ENCODE measurements around the gene OBSL1.

Gene OBSL1

GRCh38 chr2:219523031-219523671 is 48.2 kb downstream of the OBSL1 start:
- no peaks in the 10 kb centered on the region for H3K9me3 ChIP-seq (ENCODE audit: severe bottlenecking)
- ATAC-seq (ENCODE audit: low read depth): no peak
- no peaks in the 10 kb centered on the region for H3K36me3 ChIP-seq (ENCODE audit: low read depth)
- DNase-seq (ENCODE audit: low spot score): no peak
- H3K27me3 ChIP-seq (ENCODE audit: insufficient read depth, poor library complexity, severe bottlenecking): peaks cover 9% of the 10 kb centered on the region
- no peak overlapping the region for H3K27ac ChIP-seq (ENCODE audit: poor library complexity, severe bottlenecking)
- no peak overlapping the region for H3K4me3 ChIP-seq (ENCODE audit: severe bottlenecking)
- no peak for TF ChIP-seq CTCF (IDR thresholded peaks at IDR 0.05; ENCODE audit: poor library complexity, severe bottlenecking)
- H3K4me1 ChIP-seq (ENCODE audit: insufficient read depth, poor library complexity, severe bottlenecking): peaks cover 4% of the 10 kb centered on the region

DNA sequence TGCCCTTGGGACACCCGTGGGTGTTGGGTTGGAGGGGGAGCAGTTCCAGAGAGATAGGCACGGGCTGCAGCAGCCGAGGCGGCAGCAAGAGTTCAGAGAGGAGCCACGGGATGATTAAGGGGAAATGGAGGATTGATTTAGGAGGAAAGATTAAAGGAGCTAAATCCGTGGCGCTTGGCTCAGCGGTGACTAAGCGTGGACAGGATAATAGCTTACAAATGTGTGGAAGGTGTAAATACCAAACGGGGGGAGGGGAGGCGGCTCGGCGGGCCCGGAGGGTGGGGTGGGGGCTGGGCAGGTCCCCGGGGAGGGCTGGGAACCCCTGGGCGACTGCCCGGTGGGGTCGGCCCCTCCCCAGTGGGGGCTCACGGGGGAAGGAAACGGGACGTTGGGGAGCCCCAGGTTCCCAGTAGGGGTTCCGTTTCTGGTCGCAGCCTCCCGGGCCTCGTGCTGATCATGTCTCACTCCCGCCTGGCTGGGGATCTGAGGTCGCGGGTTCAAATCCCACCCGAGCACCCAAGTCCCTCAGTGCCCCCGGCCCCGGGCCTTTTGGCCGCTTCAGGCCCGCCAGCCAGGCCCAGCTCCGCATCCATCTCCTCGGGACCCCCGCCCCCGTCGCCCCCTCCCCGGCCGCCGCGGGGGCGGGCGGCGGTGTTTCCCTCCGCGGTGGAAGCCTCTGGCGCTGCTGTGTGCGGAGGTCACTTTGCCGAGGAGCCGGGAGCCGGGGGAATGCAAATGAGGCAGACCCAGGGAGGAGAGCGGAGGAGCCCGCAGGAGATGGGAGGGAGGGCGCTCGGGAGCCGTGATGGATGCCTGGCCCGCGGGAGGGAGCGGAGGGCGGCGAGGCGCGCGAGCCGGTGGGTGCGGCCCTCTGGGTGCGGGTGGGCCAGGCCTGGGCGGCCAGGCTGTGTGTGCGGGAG is 49.0 kb downstream of the OBSL1 start:
- TF ChIP-seq CTCF (IDR thresholded peaks at IDR 0.05; ENCODE audit: poor library complexity, severe bottlenecking): no peak
- Histone ChIP-seq H3K4me1 (ENCODE audit: insufficient read depth, poor library complexity, severe bottlenecking) (peaks cover 4% of the 10 kb centered on the region), H3K4me3 (ENCODE audit: severe bottlenecking) (no peak overlapping the region), H3K27me3 (ENCODE audit: insufficient read depth, poor library complexity, severe bottlenecking) (peaks cover 2% of the 10 kb centered on the region), H3K9me3 (ENCODE audit: severe bottlenecking) (no peaks in the 10 kb centered on the region), H3K36me3 (ENCODE audit: low read depth) (no peaks in the 10 kb centered on the region), H3K27ac (ENCODE audit: poor library complexity, severe bottlenecking) (no peak overlapping the region)
- peak; percentile 67 for ATAC-seq (ENCODE audit: low read depth)
- no peak for DNase-seq (ENCODE audit: low spot score)

DNA sequence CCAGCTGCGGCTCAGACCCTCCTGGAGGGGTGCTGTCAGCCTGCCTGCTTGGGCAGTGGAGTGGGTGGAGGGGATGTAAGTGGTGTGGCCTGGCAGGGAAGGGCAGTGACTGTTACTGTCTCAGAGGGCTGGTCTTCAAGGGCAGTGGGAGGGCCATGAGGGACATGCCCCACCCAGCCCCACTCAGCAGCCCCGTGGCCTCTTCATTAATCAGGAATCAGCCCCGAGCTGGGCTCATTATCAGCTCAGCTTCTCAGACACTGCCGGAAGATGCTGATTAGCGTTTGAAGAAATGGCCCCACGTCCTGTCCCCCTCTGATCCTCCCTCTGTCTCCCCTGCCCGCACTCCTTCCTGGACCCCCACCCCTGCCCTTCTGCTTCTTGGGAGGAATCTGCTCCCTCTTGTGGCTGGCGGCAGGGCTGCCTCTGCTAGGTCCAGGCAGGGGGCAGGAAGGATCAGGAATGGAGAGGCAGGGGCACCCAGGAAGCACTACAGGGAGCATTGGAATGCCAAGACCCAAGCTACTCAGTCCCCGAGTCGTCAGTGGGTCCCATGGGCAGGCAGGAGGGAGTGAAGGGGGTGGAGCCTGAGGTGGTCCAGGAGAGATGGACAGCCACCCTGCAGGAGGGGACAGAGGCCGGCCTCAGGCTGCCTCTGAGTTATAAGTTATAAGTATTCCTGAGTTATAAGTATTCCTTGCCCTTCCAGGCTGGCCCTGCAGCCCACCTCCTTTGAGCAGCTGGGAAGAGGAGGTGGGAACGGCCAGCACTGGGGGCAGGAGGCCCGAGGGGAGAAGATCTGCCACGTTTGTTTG is 50.1 kb downstream of the OBSL1 start:
- peaks cover 4% of the 10 kb centered on the region for H3K27me3 ChIP-seq (ENCODE audit: insufficient read depth, poor library complexity, severe bottlenecking)
- H3K27ac ChIP-seq (ENCODE audit: poor library complexity, severe bottlenecking): no peak overlapping the region
- peaks cover 4% of the 10 kb centered on the region for H3K4me1 ChIP-seq (ENCODE audit: insufficient read depth, poor library complexity, severe bottlenecking)
- peak; percentile 49 for TF ChIP-seq CTCF (IDR thresholded peaks at IDR 0.05; ENCODE audit: poor library complexity, severe bottlenecking)
- H3K4me3 ChIP-seq (ENCODE audit: severe bottlenecking): no peak overlapping the region
- H3K36me3 ChIP-seq (ENCODE audit: low read depth): no peaks in the 10 kb centered on the region
- no peaks in the 10 kb centered on the region for H3K9me3 ChIP-seq (ENCODE audit: severe bottlenecking)
- peak; percentile 47; the same call in 2 of the 3 replicates for ATAC-seq (ENCODE audit: low read depth)
- DNase-seq (ENCODE audit: low spot score): no peak

- no peak overlapping the region for H3K27ac ChIP-seq (ENCODE audit: poor library complexity, severe bottlenecking)
- DNase-seq (ENCODE audit: low spot score) (no peak), ATAC-seq (ENCODE audit: low read depth) (no peak)
- peaks cover 7% of the 10 kb centered on the region for H3K27me3 ChIP-seq (ENCODE audit: insufficient read depth, poor library complexity, severe bottlenecking)
- no peaks in the 10 kb centered on the region for H3K9me3 ChIP-seq (ENCODE audit: severe bottlenecking)
- TF ChIP-seq CTCF (IDR thresholded peaks at IDR 0.05; ENCODE audit: poor library complexity, severe bottlenecking): no peak
- H3K36me3 ChIP-seq (ENCODE audit: low read depth): no peaks in the 10 kb centered on the region
- H3K4me3 ChIP-seq (ENCODE audit: severe bottlenecking): no peak overlapping the region
- peaks cover 4% of the 10 kb centered on the region for H3K4me1 ChIP-seq (ENCODE audit: insufficient read depth, poor library complexity, severe bottlenecking)
These were observed 51.3 kb downstream of the OBSL1 start for GRCh38 chr2:219520079-219520478.
